DOHH2 (cell line): Measurements from ENCODE around the gene ZNF786.

Experiments
- EZH2phosphoT487 ChIP-seq: fragments of 200-600 bp; sonication (generic); IDR thresholded peaks from 2 replicates; pipeline ENCODE4 v1.6.1; 2017; ENCODE audit warnings: borderline replicate concordance, mild to moderate bottlenecking, antibody characterized with exemption, low read length, moderate library complexity, mixed read lengths
- TF ChIP-seq, protein P1 (sequence below): fragments of 200-600 bp; sonication (generic); IDR thresholded peaks from one replicate; pipeline ENCODE4 v1.5.1; 2014; ENCODE audit warnings: antibody characterized with exemption, mild to moderate bottlenecking, low read depth, low read length; ENCODE audit not compliant: poor library complexity, severe bottlenecking

DNA sequence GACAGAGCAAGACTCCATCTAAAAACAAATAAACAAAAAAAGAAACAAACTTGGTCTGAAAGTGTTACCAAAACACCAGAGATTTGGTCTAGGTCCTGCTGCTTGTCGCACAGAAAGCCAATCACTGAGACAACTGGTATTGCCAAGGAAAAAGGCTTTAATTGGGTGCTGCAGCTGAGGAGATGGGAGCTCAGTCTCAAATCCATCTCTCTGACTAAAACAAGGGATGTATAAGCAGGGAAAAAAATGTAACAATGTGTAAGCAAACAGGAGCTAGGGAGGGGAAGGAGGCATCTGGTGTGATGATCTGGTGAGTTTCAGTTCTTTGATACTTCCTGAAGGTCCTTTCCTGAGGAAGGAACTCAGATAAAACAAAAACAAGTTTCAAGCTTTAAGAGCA is 53.8 kb downstream of the ZNF786 start:
- TF ChIP-seq, protein P1, sequence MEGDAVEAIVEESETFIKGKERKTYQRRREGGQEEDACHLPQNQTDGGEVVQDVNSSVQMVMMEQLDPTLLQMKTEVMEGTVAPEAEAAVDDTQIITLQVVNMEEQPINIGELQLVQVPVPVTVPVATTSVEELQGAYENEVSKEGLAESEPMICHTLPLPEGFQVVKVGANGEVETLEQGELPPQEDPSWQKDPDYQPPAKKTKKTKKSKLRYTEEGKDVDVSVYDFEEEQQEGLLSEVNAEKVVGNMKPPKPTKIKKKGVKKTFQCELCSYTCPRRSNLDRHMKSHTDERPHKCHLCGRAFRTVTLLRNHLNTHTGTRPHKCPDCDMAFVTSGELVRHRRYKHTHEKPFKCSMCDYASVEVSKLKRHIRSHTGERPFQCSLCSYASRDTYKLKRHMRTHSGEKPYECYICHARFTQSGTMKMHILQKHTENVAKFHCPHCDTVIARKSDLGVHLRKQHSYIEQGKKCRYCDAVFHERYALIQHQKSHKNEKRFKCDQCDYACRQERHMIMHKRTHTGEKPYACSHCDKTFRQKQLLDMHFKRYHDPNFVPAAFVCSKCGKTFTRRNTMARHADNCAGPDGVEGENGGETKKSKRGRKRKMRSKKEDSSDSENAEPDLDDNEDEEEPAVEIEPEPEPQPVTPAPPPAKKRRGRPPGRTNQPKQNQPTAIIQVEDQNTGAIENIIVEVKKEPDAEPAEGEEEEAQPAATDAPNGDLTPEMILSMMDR = no peak
- no peak for TF ChIP-seq EZH2phosphoT487
